ENCODE results near the gene TWSG1. TPM values are rescaled to one million over a fixed set of nuclear protein-coding genes. Genes with fewer than 3 reads are reported as not detected.

TWSG1 gene
- total RNA-seq, 1 experiment from 2014 or later: 29.1 TPM

GRCh38 chr18:9340472-9340871, 5.9 kb downstream of the TWSG1 start:
- Mint-ChIP-seq H3K27me3 (ENCODE audit: unreplicated experiment) (no peaks in the 10 kb centered on the region), H3K27ac (ENCODE audit: unreplicated experiment) (no peak overlapping the region), H3K9me3 (ENCODE audit: low read depth, unreplicated experiment) (peaks cover 3% of the 10 kb centered on the region), H3K4me3 (ENCODE audit: low read depth, unreplicated experiment) (no peak overlapping the region), H3K4me1 (ENCODE audit: low read depth, unreplicated experiment) (peaks cover 8% of the 10 kb centered on the region), H3K36me3 (ENCODE audit: insufficient read depth, unreplicated experiment) (no peaks in the 10 kb centered on the region)
- intact Hi-C loops (cut with micrococcal nuclease; ENCODE audit: unreplicated experiment): no loop called here
- CTCF ChIA-PET: no interaction called here
- no peak for TF ChIP-seq CTCF (IDR thresholded peaks at IDR 0.05; ENCODE audit: unreplicated experiment)
- DNase-seq: no peak
- no TSS peak for BruUV-seq (replicated peaks)

GRCh38 chr18:9343577-9343976, 9.0 kb downstream of the TWSG1 start:
- no TSS peak for BruUV-seq (replicated peaks)
- Mint-ChIP-seq H3K4me1 (ENCODE audit: low read depth, unreplicated experiment) (no peaks in the 10 kb centered on the region), H3K36me3 (ENCODE audit: insufficient read depth, unreplicated experiment) (no peaks in the 10 kb centered on the region), H3K9me3 (ENCODE audit: low read depth, unreplicated experiment) (peaks cover 3% of the 10 kb centered on the region), H3K4me3 (ENCODE audit: low read depth, unreplicated experiment) (no peak overlapping the region), H3K27ac (ENCODE audit: unreplicated experiment) (no peak overlapping the region), H3K27me3 (ENCODE audit: unreplicated experiment) (no peaks in the 10 kb centered on the region)
- CTCF ChIA-PET: no interaction called here
- no peak for DNase-seq
- intact Hi-C loops (cut with micrococcal nuclease; ENCODE audit: unreplicated experiment): no loop called here
- no peak for TF ChIP-seq CTCF (IDR thresholded peaks at IDR 0.05; ENCODE audit: unreplicated experiment)

- intact Hi-C loops (cut with micrococcal nuclease; ENCODE audit: unreplicated experiment): no loop called here
- CTCF ChIA-PET: no interaction called here
- Mint-ChIP-seq H3K27me3 (ENCODE audit: unreplicated experiment) (no peaks in the 10 kb centered on the region), H3K4me1 (ENCODE audit: low read depth, unreplicated experiment) (no peaks in the 10 kb centered on the region), H3K9me3 (ENCODE audit: low read depth, unreplicated experiment) (peaks cover 3% of the 10 kb centered on the region), H3K36me3 (ENCODE audit: insufficient read depth, unreplicated experiment) (peaks cover 4% of the 10 kb centered on the region), H3K4me3 (ENCODE audit: low read depth, unreplicated experiment) (no peak overlapping the region), H3K27ac (ENCODE audit: unreplicated experiment) (no peak overlapping the region)
- BruUV-seq (replicated peaks): no TSS peak
- no peak for TF ChIP-seq CTCF (IDR thresholded peaks at IDR 0.05; ENCODE audit: unreplicated experiment)
- no peak for DNase-seq
These were observed 12.2 kb downstream of the TWSG1 start for GRCh38 chr18:9346775-9347174.

GRCh38 chr18:9348079-9348671, 13.6 kb downstream of the TWSG1 start:
- intact Hi-C loops (cut with micrococcal nuclease; ENCODE audit: unreplicated experiment): no loop called here
- H3K27me3 Mint-ChIP-seq (ENCODE audit: unreplicated experiment): no peaks in the 10 kb centered on the region
- CTCF ChIA-PET: interaction anchor here (0.6 kb wide), 1 partner anchor 72 kb away, joined by 3 read pairs; no protein-coding TSS in a partner anchor
- DNase-seq: no peak
- no peak for TF ChIP-seq CTCF (IDR thresholded peaks at IDR 0.05; ENCODE audit: unreplicated experiment)
- peaks cover 4% of the 10 kb centered on the region for H3K36me3 Mint-ChIP-seq (ENCODE audit: insufficient read depth, unreplicated experiment)
- H3K9me3 Mint-ChIP-seq (ENCODE audit: low read depth, unreplicated experiment): peaks cover 3% of the 10 kb centered on the region
- BruUV-seq (replicated peaks): no TSS peak
- no peak overlapping the region for H3K4me3 Mint-ChIP-seq (ENCODE audit: low read depth, unreplicated experiment)
- no peak overlapping the region for H3K27ac Mint-ChIP-seq (ENCODE audit: unreplicated experiment)
- no peaks in the 10 kb centered on the region for H3K4me1 Mint-ChIP-seq (ENCODE audit: low read depth, unreplicated experiment)

Data from Calu3 (cell line).